Measurements from ENCODE around the gene HMG20B. TPM values are rescaled to one million over a fixed set of nuclear protein-coding genes. Genes with fewer than 3 reads are reported as not detected.
"Not testable (repeated sequence)": the region's sequence is repeated elsewhere in the genome, so short reads cannot be mapped to it uniquely, and the experiment has no call there.

Gene HMG20B
- total RNA-seq, 1 donor from 2014 or later = 51.4 TPM

- H3K9me3 ChIP-seq (ENCODE audit: low read depth) = no peaks in the 10 kb centered on the region
- no peaks in the 10 kb centered on the region for H3K79me2 ChIP-seq (ENCODE audit: low read depth)
- Mint-ChIP-seq H3K4me3 (no peak overlapping the region), H3K9me3 (no peaks in the 10 kb centered on the region), H3K27ac (no peak overlapping the region), H3K36me3 (no peaks in the 10 kb centered on the region), H3K4me1 (peaks cover 4% of the 10 kb centered on the region), H3K27me3 (ENCODE audit: insufficient read depth, low read depth) (peaks cover 6% of the 10 kb centered on the region)
- H3K4me3 ChIP-seq = no peak overlapping the region
- H4K20me1 ChIP-seq (ENCODE audit: low read depth) = no peaks in the 10 kb centered on the region
- H3K36me3 ChIP-seq = no peaks in the 10 kb centered on the region
- no peak overlapping the region for H2AFZ ChIP-seq (replicated peaks)
- TF ChIP-seq EZH2 (IDR thresholded peaks at IDR 0.05) = no peak
- no peak for TF ChIP-seq EZH2phosphoT487 (IDR thresholded peaks at IDR 0.05)
- no peak for TF ChIP-seq CTCF (IDR thresholded peaks at IDR 0.05)
- no peak overlapping the region for H3K4me2 ChIP-seq
- H3K4me1 ChIP-seq = no peaks in the 10 kb centered on the region
- no peak overlapping the region for H3K27ac ChIP-seq
- no peak overlapping the region for H3K9ac ChIP-seq
- no peak for DNase-seq (ENCODE audit: low spot score)
- no peaks in the 10 kb centered on the region for H3F3A ChIP-seq (ENCODE audit: low read depth)
- peaks cover 1% of the 10 kb centered on the region for H3K27me3 ChIP-seq
Measured at GRCh38 chr19:3563709-3564524, 8.8 kb upstream of the HMG20B start.

DNA sequence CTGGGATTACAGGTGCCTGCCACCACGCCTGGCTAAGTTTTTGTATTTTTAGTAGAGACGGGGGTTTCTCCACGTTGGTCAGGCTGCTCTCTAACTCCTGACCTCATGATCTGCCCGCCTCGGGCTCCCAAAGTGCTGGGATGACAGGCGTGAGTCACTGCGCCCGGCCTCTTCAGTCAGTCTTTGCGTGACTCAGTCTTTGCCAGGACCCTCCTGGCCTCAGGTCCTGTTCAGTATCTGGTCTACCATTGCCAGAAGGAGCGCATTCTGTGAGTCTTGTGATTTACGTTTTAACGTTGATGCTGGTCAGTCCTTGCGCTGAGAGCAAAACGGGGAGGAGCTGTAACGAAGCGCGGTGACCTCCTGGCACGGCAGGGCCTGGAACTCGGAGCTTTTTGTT, 7.6 kb upstream of the HMG20B start:
- no peaks in the 10 kb centered on the region for H3K9me3 ChIP-seq (ENCODE audit: low read depth)
- no peak for TF ChIP-seq EZH2phosphoT487 (IDR thresholded peaks at IDR 0.05)
- TF ChIP-seq EZH2 (IDR thresholded peaks at IDR 0.05) = no peak
- no peak for TF ChIP-seq CTCF (IDR thresholded peaks at IDR 0.05)
- H3K27me3 Mint-ChIP-seq (ENCODE audit: insufficient read depth, low read depth) = peaks cover 7% of the 10 kb centered on the region
- H3K4me3 ChIP-seq = no peak overlapping the region
- H3K27me3 ChIP-seq = no peaks in the 10 kb centered on the region
- H3K27ac Mint-ChIP-seq = peak overlapping the region; percentile 33
- no peaks in the 10 kb centered on the region for H3K36me3 Mint-ChIP-seq
- no peak for DNase-seq (ENCODE audit: low spot score)
- H3K9me3 Mint-ChIP-seq = no peaks in the 10 kb centered on the region
- no peak overlapping the region for H3K4me2 ChIP-seq
- peak overlapping the region; percentile 69 for H3K4me3 Mint-ChIP-seq
- no peaks in the 10 kb centered on the region for H3K36me3 ChIP-seq
- H3F3A ChIP-seq (ENCODE audit: low read depth) = no peaks in the 10 kb centered on the region
- H3K79me2 ChIP-seq (ENCODE audit: low read depth) = no peaks in the 10 kb centered on the region
- no peaks in the 10 kb centered on the region for H4K20me1 ChIP-seq (ENCODE audit: low read depth)
- H3K9ac ChIP-seq = no peak overlapping the region
- peaks cover 6% of the 10 kb centered on the region for H3K4me1 Mint-ChIP-seq
- no peak overlapping the region for H3K27ac ChIP-seq
- no peaks in the 10 kb centered on the region for H3K4me1 ChIP-seq
- H2AFZ ChIP-seq (replicated peaks) = no peak overlapping the region

GRCh38 chr19:3570042-3570441, 2.7 kb upstream of the HMG20B start:
- peaks cover 22% of the 10 kb centered on the region for H4K20me1 ChIP-seq (ENCODE audit: low read depth)
- H3F3A ChIP-seq (ENCODE audit: low read depth) = peaks cover 20% of the 10 kb centered on the region
- H3K27ac ChIP-seq; H3K9me3 ChIP-seq (ENCODE audit: low read depth); H2AFZ ChIP-seq (replicated peaks); H3K36me3 ChIP-seq; H3K4me3 Mint-ChIP-seq; H3K27me3 ChIP-seq; H3K4me2 ChIP-seq; DNase-seq (ENCODE audit: low spot score); H3K27me3 Mint-ChIP-seq (ENCODE audit: insufficient read depth, low read depth); H3K36me3 Mint-ChIP-seq; H3K79me2 ChIP-seq (ENCODE audit: low read depth); H3K9ac ChIP-seq; H3K9me3 Mint-ChIP-seq; H3K4me3 ChIP-seq; H3K27ac Mint-ChIP-seq; H3K4me1 ChIP-seq: not testable (repeated sequence)
- H3K4me1 Mint-ChIP-seq = peaks cover 21% of the 10 kb centered on the region

DNA sequence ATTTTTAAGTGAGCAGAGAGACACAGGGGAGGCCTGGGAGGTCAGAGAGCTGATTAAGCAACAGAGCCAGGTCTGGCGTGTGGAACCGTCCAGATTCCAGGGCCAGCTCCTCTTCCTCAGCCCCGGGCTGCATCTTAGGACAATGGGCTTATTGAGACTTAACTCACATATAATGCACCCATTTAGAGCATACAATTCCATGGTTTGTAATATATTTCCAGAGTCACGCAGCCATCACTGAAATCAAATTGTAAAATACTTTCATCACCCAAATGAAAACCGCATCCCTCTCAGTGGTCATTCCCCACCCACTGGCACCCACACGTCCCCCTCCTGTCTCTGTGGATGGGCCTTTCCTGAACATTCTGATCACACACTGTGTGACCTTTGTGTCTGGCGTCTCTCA, 2.1 kb upstream of the HMG20B start:
- H3K27ac Mint-ChIP-seq = no peak overlapping the region
- H3K4me1 Mint-ChIP-seq = peaks cover 24% of the 10 kb centered on the region
- Histone ChIP-seq H2AFZ (replicated peaks) (no peak overlapping the region), H3K4me2 (no peak overlapping the region), H3K4me3 (no peak overlapping the region), H3K36me3 (no peaks in the 10 kb centered on the region), H4K20me1 (ENCODE audit: low read depth) (peaks cover 27% of the 10 kb centered on the region), H3F3A (ENCODE audit: low read depth) (peaks cover 24% of the 10 kb centered on the region), H3K79me2 (ENCODE audit: low read depth) (peaks cover 6% of the 10 kb centered on the region), H3K4me1 (peaks cover 4% of the 10 kb centered on the region), H3K9ac (no peak overlapping the region), H3K9me3 (ENCODE audit: low read depth) (no peaks in the 10 kb centered on the region), H3K27me3 (peaks cover 11% of the 10 kb centered on the region), H3K27ac (no peak overlapping the region)
- H3K27me3 Mint-ChIP-seq (ENCODE audit: insufficient read depth, low read depth) = peaks cover 10% of the 10 kb centered on the region
- no peak for DNase-seq (ENCODE audit: low spot score)
- peaks cover 7% of the 10 kb centered on the region for H3K36me3 Mint-ChIP-seq
- TF ChIP-seq EZH2 (IDR thresholded peaks at IDR 0.05) (no peak), CTCF (IDR thresholded peaks at IDR 0.05) (no peak), EZH2phosphoT487 (IDR thresholded peaks at IDR 0.05) (no peak)
- H3K4me3 Mint-ChIP-seq = no peak overlapping the region
- H3K9me3 Mint-ChIP-seq = no peaks in the 10 kb centered on the region
